ENCODE measurements around the gene PPFIBP2.

Gene PPFIBP2

DNA sequence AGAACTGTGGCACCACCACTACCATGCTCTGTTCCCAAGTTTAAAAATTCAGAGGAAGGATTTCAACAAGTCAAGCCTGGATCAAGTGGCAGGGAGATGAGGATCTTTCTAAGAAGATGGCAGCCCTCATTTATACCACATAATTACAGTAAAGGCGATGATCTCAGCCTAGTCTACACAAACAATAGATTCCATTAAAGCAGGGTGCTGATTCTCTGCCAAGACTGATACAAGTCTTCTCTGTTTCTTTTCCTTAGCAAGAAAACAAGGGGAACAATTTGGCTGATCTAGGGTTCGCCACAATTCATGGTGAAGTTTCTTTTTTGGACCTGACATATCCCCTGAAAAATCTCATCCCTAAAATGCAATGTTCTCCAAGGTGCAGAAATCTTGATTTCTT lies 73.9 kb downstream of the PPFIBP2 start:
- H3K27ac ChIP-seq = peak overlapping the region; percentile 21; the same call in 1 of the 2 replicates
- TF ChIP-seq ZFX (IDR thresholded peaks at IDR 0.05) (no peak), CTCF (conservative IDR thresholded peaks at IDR 0.05) (no peak)

DNA sequence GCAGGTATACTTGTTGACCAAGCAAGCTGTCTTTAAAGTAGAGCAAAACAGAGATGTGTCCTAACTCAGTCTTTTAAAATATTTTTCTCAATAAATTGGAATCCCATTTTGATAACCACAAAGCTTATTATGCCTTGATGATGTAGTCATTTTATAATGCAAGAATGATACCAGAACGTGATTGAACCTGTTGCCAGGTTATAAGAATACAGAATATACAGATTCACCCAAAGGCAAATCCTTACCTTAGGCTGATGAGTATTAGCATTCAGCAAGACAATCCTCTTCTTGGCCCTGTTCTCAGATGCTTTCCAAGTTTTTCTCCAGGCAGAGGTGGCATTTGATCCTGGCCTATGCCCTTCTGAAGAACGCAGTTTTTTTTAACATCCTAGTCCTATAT lies 76.1 kb downstream of the PPFIBP2 start:
- H3K27ac ChIP-seq = no peak overlapping the region
- no peak for TF ChIP-seq ZFX (IDR thresholded peaks at IDR 0.05)
- TF ChIP-seq CTCF (conservative IDR thresholded peaks at IDR 0.05) = no peak

DNA sequence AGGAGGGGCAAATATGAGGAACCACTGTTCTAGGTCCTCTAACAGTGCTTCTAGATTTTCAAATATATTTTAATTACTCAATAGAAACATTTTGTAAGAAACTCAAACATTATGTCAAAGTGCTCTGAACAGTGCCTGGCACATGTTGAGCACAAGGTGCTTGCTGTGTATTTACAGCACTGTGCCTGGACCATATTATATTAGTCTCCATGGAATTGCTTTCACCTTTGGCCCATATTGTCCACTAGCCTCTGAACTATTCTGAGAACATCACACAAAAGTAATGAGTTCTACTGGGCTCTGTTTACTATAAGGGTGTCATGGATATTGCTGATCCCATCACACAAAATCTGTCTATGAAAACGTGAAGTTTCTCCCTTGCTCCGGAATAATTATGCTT lies 76.7 kb downstream of the PPFIBP2 start:
- no peak overlapping the region for H3K27ac ChIP-seq
- TF ChIP-seq ZFX (IDR thresholded peaks at IDR 0.05) (no peak), CTCF (conservative IDR thresholded peaks at IDR 0.05) (no peak)

DNA sequence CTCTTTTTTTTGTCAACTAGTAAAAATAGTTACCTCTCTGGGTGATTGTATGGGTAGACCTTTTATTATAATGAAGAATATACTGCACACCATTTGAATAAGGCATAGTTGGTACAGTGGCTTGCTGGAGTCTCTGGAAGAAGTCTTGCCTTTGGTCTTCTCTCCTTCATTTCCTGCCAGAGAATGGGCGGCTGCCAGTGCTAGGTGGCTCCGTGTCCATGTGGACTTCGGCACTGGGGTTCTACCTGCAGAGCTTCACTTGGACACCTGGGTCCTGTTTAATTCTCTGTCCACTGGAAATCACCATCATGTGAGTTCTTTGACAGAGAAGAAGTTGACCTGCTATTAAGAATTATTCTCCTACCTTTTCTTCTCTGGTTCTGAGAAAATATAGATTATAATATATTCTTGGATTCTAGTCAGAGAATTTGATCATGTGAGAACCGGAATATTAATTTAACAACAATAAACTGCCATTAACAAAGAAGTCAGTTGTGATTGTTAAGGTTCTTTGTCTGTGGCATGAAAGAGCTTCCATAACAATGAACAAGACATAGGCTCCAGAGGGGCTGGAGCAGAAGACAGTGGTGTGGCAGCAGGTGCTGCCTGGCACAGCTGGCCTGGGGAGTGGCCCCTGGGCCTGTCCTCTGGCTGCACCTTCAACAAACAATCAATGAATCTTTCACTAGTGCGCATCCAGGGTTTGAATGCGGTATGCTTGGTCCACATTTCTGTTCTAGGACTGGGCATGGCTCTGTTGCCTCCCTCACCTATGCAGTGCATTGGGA lies 77.5 kb downstream of the PPFIBP2 start:
- H3K27ac ChIP-seq = no peak overlapping the region

DNA sequence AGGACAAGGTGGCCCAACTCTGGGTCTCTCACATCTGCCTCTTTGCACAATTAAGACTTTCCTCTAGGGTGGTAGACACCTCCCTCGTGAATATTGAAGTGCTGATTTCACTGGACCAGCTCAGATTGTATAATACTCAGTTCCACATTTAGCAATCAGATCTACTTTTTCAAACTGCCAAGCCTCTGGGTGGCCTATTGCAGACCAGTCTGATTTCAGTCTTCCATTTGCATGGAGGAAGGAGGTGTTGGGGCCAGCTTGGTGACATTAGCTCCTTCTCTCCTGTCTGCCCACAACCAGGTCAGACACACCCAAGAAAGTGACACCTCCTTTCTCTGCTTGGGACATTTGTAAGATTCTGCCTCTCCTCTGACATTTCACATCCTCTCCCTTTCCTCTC lies 78.2 kb downstream of the PPFIBP2 start:
- TF ChIP-seq CTCF (conservative IDR thresholded peaks at IDR 0.05) = no peak
- no peak for TF ChIP-seq ZFX (IDR thresholded peaks at IDR 0.05)
- H3K27ac ChIP-seq = no peak overlapping the region

More for the DNA sequence above, 77.5 kb downstream of the PPFIBP2 start:
- TF ChIP-seq ZFX (IDR thresholded peaks at IDR 0.05) = no peak
- no peak for TF ChIP-seq CTCF (conservative IDR thresholded peaks at IDR 0.05)

DNA sequence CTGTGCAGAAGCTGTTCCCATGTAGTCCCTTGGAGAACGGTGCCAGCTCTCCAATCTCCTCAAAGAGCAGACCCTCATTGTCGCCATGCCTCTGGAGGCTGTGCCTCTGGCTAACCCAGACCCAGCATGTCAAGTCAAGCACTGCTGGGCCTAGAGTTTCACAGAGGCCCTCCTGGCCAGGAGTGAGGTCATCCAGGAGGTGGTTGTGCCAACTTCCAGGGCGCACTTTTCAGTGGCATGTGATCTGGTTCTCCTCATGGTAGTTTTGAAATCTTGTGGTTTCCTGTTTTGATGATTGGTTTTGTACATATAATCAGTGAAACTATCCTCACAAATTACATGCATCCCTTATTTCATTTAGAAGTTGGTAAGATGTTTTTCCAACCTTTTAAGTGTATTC lies 78.9 kb downstream of the PPFIBP2 start:
- TF ChIP-seq CTCF (conservative IDR thresholded peaks at IDR 0.05) (no peak), ZFX (IDR thresholded peaks at IDR 0.05) (no peak)
- no peak overlapping the region for H3K27ac ChIP-seq

GRCh38 chr11:7593481-7593880 lies 79.7 kb downstream of the PPFIBP2 start:
- no peak overlapping the region for H3K27ac ChIP-seq
- TF ChIP-seq CTCF (conservative IDR thresholded peaks at IDR 0.05) (no peak), ZFX (IDR thresholded peaks at IDR 0.05) (no peak)
